HepG2 (cell line): ENCODE measurements around the gene NKAIN2.

Experiments used
- CTCF ChIP-seq: sonication (generic); formaldehyde crosslinking; IDR thresholded peaks from 2 replicates; pipeline ENCODE4 v1.5.0; 2020; ENCODE audit warnings: mild to moderate bottlenecking, missing genetic modification reagents, moderate library complexity
- FOSL2 ChIP-seq: sonication (generic); formaldehyde crosslinking; IDR thresholded peaks from 2 replicates; pipeline ENCODE4 v1.4.0; 2020; ENCODE audit warnings: missing genetic modification reagents
- MXD4 ChIP-seq: IDR thresholded peaks from 2 replicates; pipeline ENCODE4 v1.6.1; 2016; ENCODE audit warnings: mild to moderate bottlenecking, missing biosample characterization, missing genetic modification reagents
- POLR2AphosphoS5 ChIP-seq: IDR thresholded peaks from 2 replicates; pipeline ENCODE4 v1.6.1; 2012; ENCODE audit warnings: low read depth, low read length
- PRPF4 ChIP-seq: fragments of 200-400 bp; formaldehyde crosslinking; IDR thresholded peaks from 2 replicates; pipeline ENCODE4 v1.6.1; 2016; ENCODE audit warnings: low read length, low read depth; ENCODE audit not compliant: poor library complexity, severe bottlenecking
- RFXAP ChIP-seq: sonication (generic); formaldehyde crosslinking; IDR thresholded peaks from 2 replicates; pipeline ENCODE4 v1.4.0; 2020; ENCODE audit warnings: missing genetic modification reagents, borderline replicate concordance
- SALL2 ChIP-seq: sonication (generic); formaldehyde crosslinking; IDR thresholded peaks from 2 replicates; pipeline ENCODE4 v1.8.1; 2023; ENCODE audit warnings: mild to moderate bottlenecking, missing genetic modification reagents, inconsistent platforms
- TAF1 ChIP-seq: sonication (generic); formaldehyde crosslinking; IDR thresholded peaks from 2 replicates; pipeline ENCODE4 v1.4.0; 2020; ENCODE audit warnings: missing genetic modification reagents
- TRIM24 ChIP-seq: sonication (generic); formaldehyde crosslinking; IDR thresholded peaks from 2 replicates; pipeline ENCODE4 v1.8.0; 2022; ENCODE audit warnings: mild to moderate bottlenecking, missing genetic modification reagents
- ZNF432 ChIP-seq: sonication (generic); formaldehyde crosslinking; IDR thresholded peaks from 2 replicates; pipeline ENCODE4 v1.5.0; 2020; ENCODE audit warnings: missing genetic modification reagents, mild to moderate bottlenecking, borderline replicate concordance
- ZNF572 ChIP-seq: sonication (generic); formaldehyde crosslinking; IDR thresholded peaks from 2 replicates; pipeline ENCODE4 v1.5.1; 2020; ENCODE audit warnings: mild to moderate bottlenecking, missing genetic modification reagents
- ZNF646 ChIP-seq: sonication (generic); formaldehyde crosslinking; IDR thresholded peaks from 2 replicates; pipeline ENCODE4 v1.9.0; 2021; ENCODE audit warnings: mild to moderate bottlenecking, missing genetic modification reagents

GRCh38 chr6:124441450-124441849 is 637.8 kb downstream of the NKAIN2 start:
- TF ChIP-seq ZNF572: no peak
- no peak for TF ChIP-seq CTCF (CRISPR knock-in tag)
- no peak for TF ChIP-seq POLR2AphosphoS5
- no peak for TF ChIP-seq ZNF646
- no peak for TF ChIP-seq FOSL2 (CRISPR knock-in tag)
- no peak for TF ChIP-seq TRIM24 (CRISPR knock-in tag)
- TF ChIP-seq SALL2 (CRISPR knock-in tag): no peak
- TF ChIP-seq PRPF4: no peak
- no peak for TF ChIP-seq ZNF432 (CRISPR knock-in tag)
- TF ChIP-seq MXD4 (CRISPR knock-in tag): no peak
- no peak for TF ChIP-seq TAF1 (CRISPR knock-in tag)
- no peak for TF ChIP-seq RFXAP
